Kidney (tissue), 14 donors: Measurements from ENCODE around the gene TRRAP. TPM values are rescaled to one million over a fixed set of nuclear protein-coding genes. Genes with fewer than 3 reads are reported as not detected.
A peak's percentile ranks its signal among the peaks of the same experiment; 100 is the strongest.

Experiments used
- DNase-seq, 5 donors: peaks; one replicate each; pipeline ENCODE4 v3.0.0-alpha.2; 2013 to 2020
- FAIRE-seq: peaks from 2 replicates; lab custom pipeline; 2012; peaks lifted over from hg19 to GRCh38; lab: Jason Lieb, UNC
- H3K27ac ChIP-seq, 2 donors: one replicate each; pipeline ENCODE4 v1.7.0; 2013; ENCODE audit warnings: low read depth in 2 of 2, low read length in 2 of 2, inconsistent platforms in 1 of 2
- H3K27me3 ChIP-seq: one replicate; pipeline ENCODE4 v1.7.1; 2013; ENCODE audit warnings: low read length, inconsistent platforms; ENCODE audit not compliant: control insufficient read depth, insufficient read depth
- H3K36me3 ChIP-seq, 3 donors: one replicate each; pipeline versions ENCODE4 v1.7.0 to v1.7.1; 2013; ENCODE audit warnings: low read length in 3 of 3, control low read depth in 1 of 3, inconsistent platforms in 1 of 3; ENCODE audit not compliant: insufficient read depth in 3 of 3, control insufficient read depth in 2 of 3
- H3K4me1 ChIP-seq, 3 donors: one replicate each; pipeline versions ENCODE4 v1.7.0 to v1.7.1; 2013; ENCODE audit warnings: low read length in 3 of 3, inconsistent platforms in 1 of 3, low read depth in 1 of 3; ENCODE audit not compliant: control insufficient read depth in 2 of 3, insufficient read depth in 2 of 3
- H3K4me3 ChIP-seq, 3 donors: one replicate each; pipeline versions ENCODE4 v1.7.0 to v1.8.1; 2013; ENCODE audit warnings: low read length in 3 of 3, control low read depth in 1 of 3, inconsistent platforms in 1 of 3
- H3K9ac ChIP-seq, 3 donors: one replicate each; pipeline versions ENCODE4 v1.7.0 to v1.7.1; 2013; ENCODE audit warnings: low read length in 3 of 3, control low read depth in 1 of 3, inconsistent platforms in 1 of 3
- H3K9me3 ChIP-seq, 3 donors: one replicate each; pipeline versions ENCODE4 v1.7.0 to v1.7.1; 2013; ENCODE audit warnings: low read length in 3 of 3, control low read depth in 1 of 3, inconsistent platforms in 1 of 3; ENCODE audit not compliant: control insufficient read depth in 2 of 3, insufficient read depth in 1 of 3
- intact Hi-C: fragments of 100-400 bp; cut with DNase I; formaldehyde crosslinking; loops from one replicate; pipeline ENCODE4 v1.11.1; 2022
- polyA plus RNA-seq: library from polyadenylated mRNA; stranded (reverse); fragments of 350-450 nt; fragmentation: Illumina TruSeq; extraction: RNeasy Lipid Tissue Mini Kit (QIAGEN cat#74804); gene quantifications from one replicate; pipeline ENCODE4 v1.2.3, GENCODE V29; 2014; ENCODE audit warnings: low read depth, low replicate concordance; ENCODE audit not compliant: insufficient read depth
- total RNA-seq: library from RNA; stranded (reverse); fragmentation: NEBNext Ultra II Directional; extraction: Animal tissue kit (Norgen Biotek cat#: 25700); gene quantifications from one replicate; pipeline ENCODE4 v1.2.1, GENCODE V29; 2021
- TF ChIP-seq, protein P1 (sequence below): IDR thresholded peaks from 3 replicates; pipeline ENCODE4 v1.5.1; 2012; ENCODE audit warnings: mild to moderate bottlenecking, moderate library complexity, borderline replicate concordance; ENCODE audit not compliant: insufficient read depth; ENCODE audit errors: extremely low read depth
- donor health status: control.
- donor health status: control.
- donor health status: control.
- donor health status: control.
- donor health status: control.
- donor health status: DM: yes; HTN: yes; CAD: no.
- donor health status: Normal renal cell carcinoma (clear cell type).

The TRRAP gene
- total and polyA plus RNA-seq, 2 donors from 2014 or later, result 7.0 to 47.7 TPM

DNA sequence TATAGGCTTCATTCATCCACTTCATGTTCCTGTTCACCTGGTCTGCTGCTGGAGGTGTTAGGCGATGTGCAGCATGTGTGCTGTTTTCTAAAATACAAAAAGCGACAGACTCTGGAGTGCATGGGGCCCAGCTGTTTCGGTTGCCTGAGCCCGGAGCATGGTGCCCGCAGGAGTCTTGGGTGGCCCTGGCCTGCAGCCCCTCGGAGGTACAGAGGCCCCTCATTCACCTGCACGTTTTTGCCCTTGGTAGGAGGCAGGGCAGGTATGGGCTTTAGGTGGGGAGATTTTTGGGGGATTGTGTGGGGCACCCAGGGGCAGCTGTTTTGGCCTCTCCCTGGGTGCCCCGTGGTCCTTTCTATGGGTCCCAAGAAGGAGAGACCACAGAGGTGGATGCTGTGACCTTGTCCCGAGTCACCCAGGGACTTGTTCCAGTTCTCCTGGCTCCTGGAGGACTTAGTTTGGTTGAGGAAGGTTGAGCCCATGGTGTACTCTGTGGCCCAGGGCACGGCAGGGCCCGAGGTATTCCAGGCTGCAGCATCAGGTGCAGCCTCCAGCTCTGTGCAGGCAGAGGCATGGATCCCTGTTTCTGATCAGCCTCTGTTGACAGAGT, 130.7 kb downstream of the TRRAP start:
- FAIRE-seq, result no peak
- Histone ChIP-seq H3K9me3 (no peaks in the 10 kb centered on the region), H3K27ac (no peak overlapping the region), H3K36me3 (peaks cover 10 to 69% (median 64%) of the 10 kb centered on the region in 3 donors), H3K4me3 (no peak overlapping the region), H3K4me1 (no peaks in the 10 kb centered on the region), H3K27me3 (no peaks in the 10 kb centered on the region), H3K9ac (no peak overlapping the region)
- no peak for DNase-seq
- intact Hi-C loops, result no loop called here
- TF ChIP-seq, protein P1, sequence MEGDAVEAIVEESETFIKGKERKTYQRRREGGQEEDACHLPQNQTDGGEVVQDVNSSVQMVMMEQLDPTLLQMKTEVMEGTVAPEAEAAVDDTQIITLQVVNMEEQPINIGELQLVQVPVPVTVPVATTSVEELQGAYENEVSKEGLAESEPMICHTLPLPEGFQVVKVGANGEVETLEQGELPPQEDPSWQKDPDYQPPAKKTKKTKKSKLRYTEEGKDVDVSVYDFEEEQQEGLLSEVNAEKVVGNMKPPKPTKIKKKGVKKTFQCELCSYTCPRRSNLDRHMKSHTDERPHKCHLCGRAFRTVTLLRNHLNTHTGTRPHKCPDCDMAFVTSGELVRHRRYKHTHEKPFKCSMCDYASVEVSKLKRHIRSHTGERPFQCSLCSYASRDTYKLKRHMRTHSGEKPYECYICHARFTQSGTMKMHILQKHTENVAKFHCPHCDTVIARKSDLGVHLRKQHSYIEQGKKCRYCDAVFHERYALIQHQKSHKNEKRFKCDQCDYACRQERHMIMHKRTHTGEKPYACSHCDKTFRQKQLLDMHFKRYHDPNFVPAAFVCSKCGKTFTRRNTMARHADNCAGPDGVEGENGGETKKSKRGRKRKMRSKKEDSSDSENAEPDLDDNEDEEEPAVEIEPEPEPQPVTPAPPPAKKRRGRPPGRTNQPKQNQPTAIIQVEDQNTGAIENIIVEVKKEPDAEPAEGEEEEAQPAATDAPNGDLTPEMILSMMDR, result no peak

GRCh38 chr7:99010281-99010680, 131.9 kb downstream of the TRRAP start:
- no peaks in the 10 kb centered on the region for H3K27me3 ChIP-seq
- DNase-seq, result no peak

GRCh38 chr7:99011341-99011705, 133.0 kb downstream of the TRRAP start:
- H3K9me3 ChIP-seq, result no peaks in the 10 kb centered on the region
- H3K27me3 ChIP-seq, result no peaks in the 10 kb centered on the region
- no peak overlapping the region for H3K27ac ChIP-seq
- H3K36me3 ChIP-seq, result peaks cover 8 to 58% (median 50%) of the 10 kb centered on the region in 3 donors
- FAIRE-seq (no peak), DNase-seq (peak in 1 of 5 donors; percentile 77)
- H3K4me1 ChIP-seq, result no peaks in the 10 kb centered on the region
- H3K9ac ChIP-seq, result no peak overlapping the region
- TF ChIP-seq, protein P1, result no peak
- intact Hi-C loops, result no loop called here
- H3K4me3 ChIP-seq, result no peak overlapping the region

More at GRCh38 chr7:99010281-99010680, 131.9 kb downstream of the TRRAP start:
- intact Hi-C loops, result no loop called here
- H3K36me3 ChIP-seq, result peaks cover 5 to 65% (median 58%) of the 10 kb centered on the region in 3 donors
- H3K9me3 ChIP-seq, result no peaks in the 10 kb centered on the region
- H3K9ac ChIP-seq, result no peak overlapping the region
- H3K4me3 ChIP-seq, result no peak overlapping the region
- no peak overlapping the region for H3K27ac ChIP-seq
- no peak for FAIRE-seq
- TF ChIP-seq, protein P1, result no peak
- H3K4me1 ChIP-seq, result no peaks in the 10 kb centered on the region
